Smooth muscle cell (in vitro differentiated cells): Measurements from ENCODE around the gene DZIP1. TPM values are rescaled to one million over a fixed set of nuclear protein-coding genes. Genes with fewer than 3 reads are reported as not detected.

Experiments
- DNase-seq: peaks from one replicate; lab custom pipeline; 2025; ENCODE audit not compliant: unreplicated experiment; lab: John Stamatoyannopoulos, UW
- H2AFZ ChIP-seq: fragments of 200-600 bp; sonication (generic); 2 replicates; pipeline ENCODE4 v1.6.0; 2016; ENCODE audit warnings: antibody characterized with exemption, low read depth, mild to moderate bottlenecking
- H3F3A ChIP-seq: fragments of 200-600 bp; sonication (generic); 2 replicates; pipeline ENCODE4 v1.6.0; 2017; ENCODE audit warnings: antibody characterized with exemption, low read depth
- H3K27ac ChIP-seq: fragments of 200-600 bp; sonication (generic); 2 replicates; pipeline ENCODE4 v1.5.1; 2016; ENCODE audit warnings: low read depth, mild to moderate bottlenecking
- H3K27me3 ChIP-seq: fragments of 200-600 bp; sonication (generic); 2 replicates; pipeline ENCODE4 v1.6.1; 2016; ENCODE audit warnings: low read depth, mild to moderate bottlenecking
- H3K36me3 ChIP-seq: fragments of 200-600 bp; sonication (generic); 2 replicates; pipeline ENCODE4 v1.5.1; 2016; ENCODE audit warnings: low read depth
- H3K4me1 ChIP-seq: fragments of 200-600 bp; sonication (generic); 2 replicates; pipeline ENCODE4 v1.5.1; 2016; ENCODE audit warnings: low read depth
- H3K4me2 ChIP-seq: fragments of 200-600 bp; sonication (generic); 2 replicates; pipeline ENCODE4 v1.6.0; 2016; ENCODE audit warnings: mild to moderate bottlenecking
- H3K4me3 ChIP-seq: fragments of 200-600 bp; sonication (generic); 2 replicates; pipeline ENCODE4 v1.5.1; 2016; ENCODE audit warnings: mild to moderate bottlenecking
- H3K79me2 ChIP-seq: fragments of 200-600 bp; sonication (generic); 2 replicates; pipeline ENCODE4 v1.6.0; 2016; ENCODE audit warnings: low read depth, mild to moderate bottlenecking
- H3K9ac ChIP-seq: fragments of 200-600 bp; sonication (generic); 2 replicates; pipeline ENCODE4 v1.6.0; 2016; ENCODE audit warnings: low read depth
- H3K9me3 ChIP-seq: fragments of 200-600 bp; sonication (generic); replicated peaks from 2 replicates; pipeline ENCODE4 v1.5.1; 2016; ENCODE audit warnings: low read depth
- H4K20me1 ChIP-seq: fragments of 200-600 bp; sonication (generic); 2 replicates; pipeline ENCODE4 v1.6.0; 2016; ENCODE audit warnings: low read depth
- WGBS: methylation state at CpG from one replicate; pipeline ENCODE4 v1.1.7; 2016; ENCODE audit warnings: low lambda C conversion rate; 5-methylcytosine and 5-hydroxymethylcytosine counted together
- polyA plus RNA-seq: library from polyadenylated mRNA; unstranded; fragments of >200 nt; fragmentation: Nextera tagmentation; extraction: Ambion mirVana; gene quantifications from 2 replicates; pipeline ENCODE4 v1.2.1, GENCODE V29; 2016
- total RNA-seq: library from RNA; depleted of rRNA; stranded (reverse); fragments of >200 nt; gene quantifications from 2 replicates; pipeline ENCODE4 v1.2.3, GENCODE V29; 2014
- TF ChIP-seq, protein P1 (sequence below): fragments of 200-600 bp; sonication (generic); IDR thresholded peaks from 2 replicates; pipeline ENCODE4 v1.5.1; 2017; ENCODE audit warnings: borderline replicate concordance, mild to moderate bottlenecking, antibody characterized with exemption; ENCODE audit not compliant: insufficient read depth, poor library complexity, severe bottlenecking

Gene DZIP1
- total and polyA plus RNA-seq, 2 experiments from 2014 or later = 15.2 to 23.6 TPM

- Histone ChIP-seq H3K4me3 (no peak overlapping the region), H2AFZ (no peak overlapping the region), H3K36me3 (peaks cover 31% of the 10 kb centered on the region), H3K27me3 (no peaks in the 10 kb centered on the region), H3F3A (no peaks in the 10 kb centered on the region), H4K20me1 (no peaks in the 10 kb centered on the region), H3K4me1 (no peaks in the 10 kb centered on the region), H3K9me3 (no peaks in the 10 kb centered on the region), H3K9ac (no peak overlapping the region), H3K4me2 (no peak overlapping the region), H3K27ac (no peak overlapping the region), H3K79me2 (no peaks in the 10 kb centered on the region)
- 97% methylated on average over 2 of the region's 2 CpGs for WGBS
- no peak for DNase-seq
- TF ChIP-seq, protein P1, sequence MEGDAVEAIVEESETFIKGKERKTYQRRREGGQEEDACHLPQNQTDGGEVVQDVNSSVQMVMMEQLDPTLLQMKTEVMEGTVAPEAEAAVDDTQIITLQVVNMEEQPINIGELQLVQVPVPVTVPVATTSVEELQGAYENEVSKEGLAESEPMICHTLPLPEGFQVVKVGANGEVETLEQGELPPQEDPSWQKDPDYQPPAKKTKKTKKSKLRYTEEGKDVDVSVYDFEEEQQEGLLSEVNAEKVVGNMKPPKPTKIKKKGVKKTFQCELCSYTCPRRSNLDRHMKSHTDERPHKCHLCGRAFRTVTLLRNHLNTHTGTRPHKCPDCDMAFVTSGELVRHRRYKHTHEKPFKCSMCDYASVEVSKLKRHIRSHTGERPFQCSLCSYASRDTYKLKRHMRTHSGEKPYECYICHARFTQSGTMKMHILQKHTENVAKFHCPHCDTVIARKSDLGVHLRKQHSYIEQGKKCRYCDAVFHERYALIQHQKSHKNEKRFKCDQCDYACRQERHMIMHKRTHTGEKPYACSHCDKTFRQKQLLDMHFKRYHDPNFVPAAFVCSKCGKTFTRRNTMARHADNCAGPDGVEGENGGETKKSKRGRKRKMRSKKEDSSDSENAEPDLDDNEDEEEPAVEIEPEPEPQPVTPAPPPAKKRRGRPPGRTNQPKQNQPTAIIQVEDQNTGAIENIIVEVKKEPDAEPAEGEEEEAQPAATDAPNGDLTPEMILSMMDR = no peak
These were observed 55.8 kb downstream of the DZIP1 start for GRCh38 chr13:95588721-95589120.

GRCh38 chr13:95588134-95588533, 56.4 kb downstream of the DZIP1 start:
- TF ChIP-seq, protein P1 = no peak
- no peak for DNase-seq
- Histone ChIP-seq H3K9me3 (no peaks in the 10 kb centered on the region), H3K27me3 (no peaks in the 10 kb centered on the region), H3K36me3 (peaks cover 25% of the 10 kb centered on the region), H3K27ac (no peak overlapping the region), H3F3A (no peaks in the 10 kb centered on the region), H2AFZ (no peak overlapping the region), H3K4me2 (no peak overlapping the region), H3K9ac (no peak overlapping the region), H4K20me1 (no peaks in the 10 kb centered on the region), H3K4me1 (no peaks in the 10 kb centered on the region), H3K4me3 (no peak overlapping the region), H3K79me2 (no peaks in the 10 kb centered on the region)
- 98% methylated on average over 3 of the region's 3 CpGs for WGBS

- H2AFZ ChIP-seq = no peak overlapping the region
- H3K79me2 ChIP-seq = no peaks in the 10 kb centered on the region
- H4K20me1 ChIP-seq = no peaks in the 10 kb centered on the region
- H3K9me3 ChIP-seq = no peaks in the 10 kb centered on the region
- no peak overlapping the region for H3K27ac ChIP-seq
- no peak overlapping the region for H3K9ac ChIP-seq
- no peaks in the 10 kb centered on the region for H3K4me1 ChIP-seq
- no peaks in the 10 kb centered on the region for H3K27me3 ChIP-seq
- H3K36me3 ChIP-seq = peaks cover 33% of the 10 kb centered on the region
- H3K4me2 ChIP-seq = no peak overlapping the region
- H3K4me3 ChIP-seq = no peak overlapping the region
- TF ChIP-seq, protein P1 = no peak
- 88% methylated on average over 4 of the region's 4 CpGs for WGBS
- no peak for DNase-seq
- H3F3A ChIP-seq = no peaks in the 10 kb centered on the region
These were observed 58.6 kb downstream of the DZIP1 start for GRCh38 chr13:95585867-95586266.

GRCh38 chr13:95579303-95579702, 65.2 kb downstream of the DZIP1 start:
- no peak overlapping the region for H3K9ac ChIP-seq
- no peaks in the 10 kb centered on the region for H3K79me2 ChIP-seq
- peaks cover 17% of the 10 kb centered on the region for H3K36me3 ChIP-seq
- 98% methylated on average over 3 of the region's 3 CpGs for WGBS
- no peak overlapping the region for H3K4me3 ChIP-seq
- no peak overlapping the region for H2AFZ ChIP-seq
- no peaks in the 10 kb centered on the region for H3K27me3 ChIP-seq
- no peak overlapping the region for H3K27ac ChIP-seq
- DNase-seq = no peak
- H3F3A ChIP-seq = no peaks in the 10 kb centered on the region
- no peak overlapping the region for H3K4me2 ChIP-seq
- no peaks in the 10 kb centered on the region for H3K4me1 ChIP-seq
- TF ChIP-seq, protein P1 = no peak
- H4K20me1 ChIP-seq = no peaks in the 10 kb centered on the region
- H3K9me3 ChIP-seq = no peaks in the 10 kb centered on the region
